ENCODE measurements around the gene IGSF5. TPM values are rescaled to one million over a fixed set of nuclear protein-coding genes. Genes with fewer than 3 reads are reported as not detected.

Gene IGSF5
- total and polyA plus RNA-seq, 9 of the 15 experiments (the other 6 are each of a cell fraction or from before 2014, with no cell fraction given) = not detected

DNA sequence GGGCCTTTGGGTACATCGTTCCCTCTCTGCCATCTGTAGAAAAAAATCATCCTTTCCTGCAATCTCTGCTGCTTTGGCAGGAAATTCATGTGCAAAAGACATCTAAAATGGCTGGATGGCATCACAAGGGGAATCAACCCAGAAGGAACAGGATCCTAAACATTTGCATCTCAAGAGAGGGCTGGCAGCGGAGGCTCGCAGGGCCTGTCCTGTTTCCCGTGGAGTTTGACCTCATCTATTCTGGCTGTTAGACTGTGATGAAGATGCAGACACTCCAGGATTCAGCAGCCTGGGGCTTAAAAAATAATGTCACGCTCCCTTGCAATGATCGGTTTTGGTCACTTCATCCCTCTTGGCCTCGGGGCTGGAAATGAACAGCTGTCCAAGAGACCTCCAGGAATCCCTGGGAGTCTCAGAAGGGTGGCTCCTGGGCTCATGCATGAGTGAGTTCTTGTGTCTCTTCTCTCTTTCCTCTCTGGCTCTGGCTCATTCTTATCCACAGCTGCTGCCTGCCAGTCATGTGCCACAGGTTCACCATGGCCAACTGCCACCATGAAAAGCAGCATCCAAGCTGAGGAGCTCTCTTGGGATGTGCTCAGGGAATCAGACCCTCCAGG lies 106.1 kb downstream of the IGSF5 start:
- H3K9me3 ChIP-seq (replicated peaks; ENCODE audit: control insufficient read depth, insufficient read depth, low read depth, low read length) = no peaks in the 10 kb centered on the region
- TF ChIP-seq RBM17 (IDR thresholded peaks at IDR 0.05; ENCODE audit: borderline replicate concordance, low read depth, low read length) = no peak
- no peak for TF ChIP-seq SMAD4 (CRISPR knock-in tag; conservative IDR thresholded peaks at IDR 0.05)
- no peak for TF ChIP-seq ZNF134 (CRISPR knock-in tag; conservative IDR thresholded peaks at IDR 0.05)
- no peak for TF ChIP-seq ZNF224 (CRISPR knock-in tag; IDR thresholded peaks at IDR 0.05)
- TF ChIP-seq HNRNPLL (IDR thresholded peaks at IDR 0.05; ENCODE audit: low read depth, low read length, poor library complexity, severe bottlenecking) = no peak
- no peak for TF ChIP-seq KDM2B (CRISPR knock-in tag; IDR thresholded peaks at IDR 0.05)
- no peak for TF ChIP-seq HNRNPH1 (optimal IDR thresholded peaks at IDR 0.05; ENCODE audit: low read depth, low read length)
- no peak for TF ChIP-seq TBL1XR1 (IDR thresholded peaks at IDR 0.05; ENCODE audit: low read length in 2 of 2)
- TF ChIP-seq ZZZ3 (IDR thresholded peaks at IDR 0.05) = no peak
- no peak for TF ChIP-seq CBX1 (IDR thresholded peaks at IDR 0.05; ENCODE audit: low read depth)
- no TSS peak for BruUV-seq (replicated peaks)
- H3K79me2 ChIP-seq (ENCODE audit: control insufficient read depth, insufficient read depth, low read length) = no peaks in the 10 kb centered on the region
- H4K20me1 ChIP-seq (replicated peaks; ENCODE audit: control insufficient read depth, insufficient read depth, low read length) = no peaks in the 10 kb centered on the region
- H2AFZ ChIP-seq (ENCODE audit: low read depth, low read length) = no peak overlapping the region
- H3K4me2 ChIP-seq (ENCODE audit: insufficient read depth, low read length) = no peak overlapping the region
- FAIRE-seq (no peak), ATAC-seq (no peak), DNase-seq (ENCODE audit: extremely low read depth in 1 of 4, low spot score in 3 of 4) (no peak)
- intact Hi-C loops (cut with micrococcal nuclease) = no loop called here
- no peak overlapping the region for H3K4me3 ChIP-seq
- H3K27ac ChIP-seq (ENCODE audit: extremely low read depth, low read depth, low read length) = no peak overlapping the region
- ChIA-PET POLR2A (interaction anchor here (1.3 to 1.6 kb wide), 3 partner anchors 8 to 10 kb away, joined by 3 to 4 read pairs (median 3); no protein-coding TSS in a partner anchor), CTCF (ENCODE audit: low intra/inter-chr PET ratio) (no interaction called here)
- no peak overlapping the region for H3K9ac ChIP-seq (ENCODE audit: insufficient read depth in 1 of 2, low read depth in 2 of 2, low read length in 2 of 2)
- H3K4me1 ChIP-seq (replicated peaks in 1 of 2; ENCODE audit: control insufficient read depth in 2 of 2, insufficient read depth in 2 of 2, low read length in 2 of 2) = no peaks in the 10 kb centered on the region
- 1% methylated on average over 7 of the region's 7 CpGs for WGBS (ENCODE audit: insufficient coverage, low coverage, missing lambda C conversion rate)
- no peaks in the 10 kb centered on the region for H3K36me3 ChIP-seq (ENCODE audit: control insufficient read depth, insufficient read depth, low read length)
- in situ Hi-C loops (cut with MboI) = no loop called here
- no peaks in the 10 kb centered on the region for H3K9me1 ChIP-seq (ENCODE audit: control insufficient read depth, insufficient read depth, low read length)
- no peaks in the 10 kb centered on the region; a peak in 1 of 5 replicates for H3K27me3 ChIP-seq (ENCODE audit: control insufficient read depth in 2 of 2, insufficient read depth in 2 of 2, low read length in 2 of 2)

Other genes with a start within 250 kb of the IGSF5 start
- not detected in 2 replicates for gene B3GALT5, start 132.2 kb upstream of the IGSF5 start, total RNA-seq (2014; rRNA removed)
- gene B3GALT5, start 132.2 kb upstream of the IGSF5 start, total RNA-seq (2014; rRNA removed; fragmentation: Illumina TruSeq; extraction: Trizol) = not detected in 2 replicates
- gene B3GALT5, start 132.2 kb upstream of the IGSF5 start, total RNA-seq (2015; rRNA removed; fragmentation: Illumina TruSeq; extraction: Trizol) = not detected in 2 replicates
- 0.02 and 0.09 TPM in 2 replicates for gene B3GALT5, start 132.2 kb upstream of the IGSF5 start, total RNA-seq (2021)
- not detected in 2 replicates for gene B3GALT5, start 132.2 kb upstream of the IGSF5 start, polyA plus RNA-seq (2011; rRNA removed)
- gene B3GALT5, start 132.2 kb upstream of the IGSF5 start, polyA plus RNA-seq (2014; fragmentation: Illumina TruSeq; extraction: Trizol) = not detected in 2 replicates
- not detected for gene B3GALT5, start 132.2 kb upstream of the IGSF5 start, polyA plus RNA-seq (2014; fragmentation: Nextera tagmentation; extraction: Ambion mirVana)
- gene B3GALT5, start 132.2 kb upstream of the IGSF5 start, polyA plus RNA-seq (2014; rRNA removed) = not detected in 2 replicates
- gene PCP4, start 122.3 kb downstream of the IGSF5 start, total RNA-seq (2014; rRNA removed) = not detected in 2 replicates
- gene PCP4, start 122.3 kb downstream of the IGSF5 start, total RNA-seq (2014; rRNA removed; fragmentation: Illumina TruSeq; extraction: Trizol) = not detected in 2 replicates
- not detected in 2 replicates for gene PCP4, start 122.3 kb downstream of the IGSF5 start, total RNA-seq (2015; rRNA removed; fragmentation: Illumina TruSeq; extraction: Trizol)
- not detected in 2 replicates for gene PCP4, start 122.3 kb downstream of the IGSF5 start, total RNA-seq (2021)
- not detected in 2 replicates for gene PCP4, start 122.3 kb downstream of the IGSF5 start, polyA plus RNA-seq (2011; rRNA removed)
- gene PCP4, start 122.3 kb downstream of the IGSF5 start, polyA plus RNA-seq (2014; fragmentation: Illumina TruSeq; extraction: Trizol) = not detected in 2 replicates
- gene PCP4, start 122.3 kb downstream of the IGSF5 start, polyA plus RNA-seq (2014; fragmentation: Nextera tagmentation; extraction: Ambion mirVana) = not detected
- not detected in 2 replicates for gene PCP4, start 122.3 kb downstream of the IGSF5 start, polyA plus RNA-seq (2014; rRNA removed)